HEK293 (cell line): ENCODE measurements around the gene NHS.

Source experiments
- CTCF ChIA-PET: fragments of 350-600 bp; formaldehyde crosslinking; extraction: SDS; loops from one replicate; lab custom pipeline; 2021; ENCODE audit warnings: antibody characterized with exemption; lab: Yijun Ruan, JAX
- POLR2A ChIA-PET: fragments of 300-600 bp; formaldehyde crosslinking; extraction: SDS; loops from one replicate; lab custom pipeline; 2020; ENCODE audit warnings: antibody characterized with exemption, inconsistent platforms; lab: Yijun Ruan, JAX
- H3K27ac ChIP-seq: fragments of 200-500 bp; sonication (Bioruptor generic); 2 replicates; pipeline ENCODE4 v1.5.1; 2014; ENCODE audit warnings: low read depth, low read length, control low read depth, inconsistent platforms; ENCODE audit errors: extremely low read depth
- H3K36me3 ChIP-seq, 2 experiments: fragments of 200-500 bp in 1 of 2; sonication (Bioruptor generic) in 1 of 2; 1 replicate in 1 of 2; 2 replicates in 1 of 2; pipeline ENCODE4 v1.5.1; 2014 to 2017; ENCODE audit warnings: inconsistent platforms in 2 of 2, low read length in 2 of 2; ENCODE audit not compliant: control insufficient read depth in 2 of 2, insufficient read depth in 1 of 2
- H3K4me1 ChIP-seq: fragments of 200-500 bp; sonication (Bioruptor generic); 2 replicates; pipeline ENCODE4 v1.5.1; 2014; ENCODE audit warnings: mild to moderate bottlenecking, low read length, inconsistent platforms; ENCODE audit not compliant: control insufficient read depth, insufficient read depth
- H3K4me3 ChIP-seq: 2 replicates; pipeline ENCODE4 v1.5.1; 2011; ENCODE audit warnings: low read depth, mild to moderate bottlenecking, control low read depth, low read length, moderate library complexity
- H3K9me3 ChIP-seq: fragments of 200-500 bp; sonication (Bioruptor generic); 2 replicates; pipeline ENCODE4 v1.5.1; 2014; ENCODE audit warnings: low read depth, low read length, inconsistent platforms; ENCODE audit not compliant: control insufficient read depth, insufficient read depth
- CTCF ChIP-seq: fragments of 450-650 bp; formaldehyde crosslinking; IDR thresholded peaks from 2 replicates; pipeline ENCODE4 v1.5.1; 2016; ENCODE audit warnings: missing biosample characterization, missing genetic modification characterization
- ELK4 ChIP-seq: IDR thresholded peaks from 2 replicates; pipeline ENCODE4 v1.6.1; 2011; ENCODE audit warnings: mild to moderate bottlenecking, low read depth, low read length, borderline replicate concordance
- GLIS1 ChIP-seq: fragments of 450-650 bp; formaldehyde crosslinking; IDR thresholded peaks from 2 replicates; pipeline ENCODE4 v1.5.1; 2016; ENCODE audit warnings: missing biosample characterization, missing genetic modification characterization
- OSR2 ChIP-seq: fragments of 450-650 bp; formaldehyde crosslinking; IDR thresholded peaks from 2 replicates; pipeline ENCODE4 v1.5.1; 2016; ENCODE audit warnings: missing biosample characterization, missing genetic modification characterization
- PRDM1 ChIP-seq: fragments of 450-650 bp; formaldehyde crosslinking; IDR thresholded peaks from 2 replicates; pipeline ENCODE4; 2016; ENCODE audit warnings: missing biosample characterization, missing genetic modification characterization
- TCF7L2 ChIP-seq: IDR thresholded peaks from 2 replicates; pipeline ENCODE4 v1.6.1; 2011; ENCODE audit warnings: low read depth, mild to moderate bottlenecking, inconsistent platforms, low read length, moderate library complexity, borderline replicate concordance
- ZBTB1 ChIP-seq: fragments of 450-650 bp; formaldehyde crosslinking; IDR thresholded peaks from 2 replicates; pipeline ENCODE4 v1.5.1; 2016; ENCODE audit warnings: missing biosample characterization, missing genetic modification characterization
- ZBTB11 ChIP-seq: fragments of 450-650 bp; formaldehyde crosslinking; conservative IDR thresholded peaks from 2 replicates; pipeline ENCODE4 v1.5.1; 2016; ENCODE audit warnings: low read depth, missing biosample characterization, missing genetic modification characterization
- ZBTB44 ChIP-seq: fragments of 450-650 bp; IDR thresholded peaks from 2 replicates; pipeline ENCODE4 v1.5.1; 2018; ENCODE audit warnings: missing biosample characterization, mild to moderate bottlenecking, missing genetic modification characterization
- ZIC2 ChIP-seq: fragments of 450-650 bp; formaldehyde crosslinking; IDR thresholded peaks from 2 replicates; pipeline ENCODE4 v1.5.1; 2016; ENCODE audit warnings: missing biosample characterization, missing genetic modification characterization
- ZNF10 ChIP-seq: fragments of 450-650 bp; formaldehyde crosslinking; IDR thresholded peaks from 2 replicates; pipeline ENCODE4 v1.5.1; 2017; ENCODE audit warnings: missing biosample characterization, missing genetic modification characterization
- ZNF16 ChIP-seq: fragments of 450-650 bp; formaldehyde crosslinking; IDR thresholded peaks from 2 replicates; pipeline ENCODE4 v1.5.1; 2016; ENCODE audit warnings: low read depth, missing biosample characterization, missing genetic modification characterization
- ZNF274 ChIP-seq, 2 experiments: fragments of 200-500 bp in 1 of 2; fragments of 450-650 bp in 1 of 2; sonication (Bioruptor generic) in 1 of 2; formaldehyde crosslinking in 1 of 2; IDR thresholded peaks; 2 replicates each; pipeline versions ENCODE4 v1.5.1 to v1.6.1; 2014 to 2016; ENCODE audit warnings: borderline replicate concordance in 1 of 2, inconsistent platforms in 1 of 2, low read length in 1 of 2, missing biosample characterization in 1 of 2, missing genetic modification characterization in 1 of 2
- ZNF280C ChIP-seq: fragments of 450-650 bp; formaldehyde crosslinking; IDR thresholded peaks from 2 replicates; pipeline ENCODE4 v1.5.1; 2016; ENCODE audit warnings: missing biosample characterization, missing genetic modification characterization
- ZNF366 ChIP-seq: fragments of 450-650 bp; formaldehyde crosslinking; conservative IDR thresholded peaks from 2 replicates; pipeline ENCODE4 v1.5.1; 2016; ENCODE audit warnings: missing biosample characterization, missing genetic modification characterization
- ZNF394 ChIP-seq: fragments of 450-650 bp; formaldehyde crosslinking; IDR thresholded peaks from 2 replicates; pipeline ENCODE4 v1.5.1; 2016; ENCODE audit warnings: missing biosample characterization, missing genetic modification characterization, mild to moderate bottlenecking, moderate library complexity, borderline replicate concordance
- ZNF549 ChIP-seq: fragments of 450-650 bp; IDR thresholded peaks from 2 replicates; pipeline ENCODE4 v1.5.1; 2018; ENCODE audit warnings: missing biosample characterization, missing genetic modification characterization, mild to moderate bottlenecking, inconsistent platforms, moderate library complexity
- ZNF654 ChIP-seq: fragments of 450-650 bp; formaldehyde crosslinking; IDR thresholded peaks from 2 replicates; pipeline ENCODE4 v1.5.1; 2016; ENCODE audit warnings: low read depth, missing biosample characterization, missing genetic modification characterization
- ZNF677 ChIP-seq: fragments of 450-650 bp; IDR thresholded peaks from 2 replicates; pipeline ENCODE4 v1.5.0; 2018; ENCODE audit warnings: missing biosample characterization, mild to moderate bottlenecking, missing genetic modification characterization, moderate library complexity
- ZNF692 ChIP-seq: fragments of 450-650 bp; formaldehyde crosslinking; IDR thresholded peaks from 2 replicates; pipeline ENCODE4 v1.5.1; 2016; ENCODE audit warnings: missing biosample characterization, missing genetic modification characterization
- ZNF76 ChIP-seq: fragments of 450-650 bp; formaldehyde crosslinking; IDR thresholded peaks from 2 replicates; pipeline ENCODE4; 2016; ENCODE audit warnings: low read depth, missing biosample characterization, missing genetic modification characterization, borderline replicate concordance
- ZSCAN18 ChIP-seq: fragments of 450-650 bp; formaldehyde crosslinking; IDR thresholded peaks from 2 replicates; pipeline ENCODE4 v1.5.1; 2016; ENCODE audit warnings: missing biosample characterization, missing genetic modification characterization

The NHS gene

GRCh38 chrX:17687648-17688047 is 312.6 kb downstream of the NHS start (continued):
- TF ChIP-seq ZBTB11 (tag by site-specific recombination) (no peak), PRDM1 (no peak), ZNF16 (tag by site-specific recombination) (no peak), ZNF549 (tag by site-specific recombination) (no peak), ZNF274 (IDR thresholded peaks at IDR 0.05; ENCODE audit: low read length) (no peak), ZNF274 (tag by site-specific recombination; IDR thresholded peaks at IDR 0.05; ENCODE audit: borderline replicate concordance) (no peak), ELK4 (no peak)
- TF ChIP-seq, all 188 proteins: peak for 0

GRCh38 chrX:17689971-17690409 is 315.0 kb downstream of the NHS start:
- Histone ChIP-seq H3K27ac (no peak overlapping the region), H3K36me3 (no peaks in the 10 kb centered on the region), H3K4me1 (peaks cover 7% of the 10 kb centered on the region), H3K9me3 (no peaks in the 10 kb centered on the region), H3K4me3 (no peak overlapping the region)
- POLR2A ChIA-PET = no interaction called here
- CTCF ChIA-PET = interaction anchor here (0.5 to 3.0 kb wide), 21 partner anchors 10 to 622 kb away, joined by 3 to 19 read pairs (median 4); no protein-coding TSS in a partner anchor
- TF ChIP-seq ZNF366 (tag by site-specific recombination) = 0 out of 2 replicates have a peak, but pooled peaks have one; percentile 45
- TF ChIP-seq ZNF394 (tag by site-specific recombination) = no peak
- peak; percentile 49; the same call in 1 of the 2 replicates for TF ChIP-seq CTCF
- no peak for TF ChIP-seq ZNF280C (tag by site-specific recombination)
- peak; percentile 32; the same call in 1 of the 2 replicates for TF ChIP-seq TCF7L2
- TF ChIP-seq ZIC2 (tag by site-specific recombination) = peak; percentile 77
- TF ChIP-seq ZNF76 = 0 out of 2 replicates have a peak, but pooled peaks have one; percentile 22
- no peak for TF ChIP-seq ZNF677
- peak; percentile 70 for TF ChIP-seq ZNF654
- TF ChIP-seq ZNF692 (tag by site-specific recombination) = peak; percentile 82
- TF ChIP-seq ZSCAN18 (tag by site-specific recombination) = no peak
- TF ChIP-seq ZBTB44 (tag by site-specific recombination) = peak; percentile 47; the same call in 1 of the 2 replicates
- TF ChIP-seq ZNF10 = no peak
- TF ChIP-seq ZBTB1 = no peak
- TF ChIP-seq OSR2 = peak; percentile 38; the same call in 1 of the 2 replicates
- TF ChIP-seq GLIS1 (tag by site-specific recombination) = peak; percentile 96
